Activated CD8-positive, alpha-beta memory T cell treated with anti-CD3 and anti-CD28 coated beads, Interleukin-2, amount 10 ng/mL, durations not matched to agents 7 days and 5 days (primary cell): Measurements from ENCODE around the gene RPL10A. TPM values are rescaled to one million over a fixed set of nuclear protein-coding genes. Genes with fewer than 3 reads are reported as not detected.
"Not testable (repeated sequence)": the region's sequence is repeated elsewhere in the genome, so short reads cannot be mapped to it uniquely, and the experiment has no call there.

Source experiments
- ATAC-seq: fragments of 150-1000 bp; cut with Tn5 transposase; one replicate; pipeline ENCODE4 v1.10.0; 2021; ENCODE audit warnings: moderate library complexity
- CTCF ChIA-PET: fragments of 350-600 bp; sonication (Branson Sonifier 250); formaldehyde crosslinking; loops from one replicate; lab custom pipeline; 2021; ENCODE audit warnings: antibody characterized with exemption; lab: Charles Lee
- DNase-seq: peaks from one replicate; pipeline ENCODE4 v3.0.0-alpha.2; 2020
- H3K27ac Mint-ChIP-seq: one replicate; pipeline ENCODE4 v1.8.0; 2021; ENCODE audit warnings: mild to moderate bottlenecking, mixed read lengths
- H3K27me3 Mint-ChIP-seq: one replicate; pipeline ENCODE4 v1.8.0; 2021; ENCODE audit warnings: mixed read lengths
- H3K36me3 Mint-ChIP-seq: one replicate; pipeline ENCODE4 v1.8.0; 2021; ENCODE audit warnings: mild to moderate bottlenecking, mixed read lengths
- H3K4me1 Mint-ChIP-seq: one replicate; pipeline ENCODE4 v1.8.0; 2021; ENCODE audit warnings: mixed read lengths
- H3K4me3 Mint-ChIP-seq: one replicate; pipeline ENCODE4 v1.8.0; 2021; ENCODE audit warnings: mild to moderate bottlenecking, moderate library complexity, mixed read lengths
- H3K9me3 Mint-ChIP-seq: one replicate; pipeline ENCODE4 v1.8.0; 2022; ENCODE audit warnings: low read depth, mixed read lengths
- total RNA-seq, 2 experiments: library from RNA; stranded (reverse); gene quantifications; one replicate each; pipeline ENCODE4 v1.2.3, GENCODE V29; 2021

Gene RPL10A
- total RNA-seq, 2 experiments from 2014 or later = 1,163 to 1,382 TPM

DNA sequence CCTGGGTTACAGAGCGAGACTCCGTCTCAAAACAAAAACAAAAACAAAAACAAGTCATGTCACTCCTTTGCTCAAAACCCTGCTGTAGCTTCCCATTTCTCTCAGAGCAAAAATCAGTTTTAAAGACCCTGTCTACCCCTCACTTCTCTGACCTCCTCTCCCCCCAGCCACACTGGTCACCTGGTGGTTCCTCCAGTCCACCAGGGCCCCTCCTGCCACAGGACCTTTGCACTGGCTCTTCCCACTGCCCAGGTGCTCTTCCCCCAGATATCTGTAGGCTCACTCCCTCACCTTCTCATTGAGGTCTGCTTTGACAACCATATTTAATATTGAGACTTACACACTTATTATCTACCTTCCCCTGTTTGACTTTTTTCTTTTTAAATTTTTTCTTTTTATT, 33.6 kb downstream of the RPL10A start:
- no peak overlapping the region for H3K4me3 Mint-ChIP-seq
- H3K4me1 Mint-ChIP-seq = peaks cover 3% of the 10 kb centered on the region
- no peak for ATAC-seq
- no peaks in the 10 kb centered on the region for H3K36me3 Mint-ChIP-seq
- CTCF ChIA-PET = no interaction called here
- peaks cover 42% of the 10 kb centered on the region for H3K27me3 Mint-ChIP-seq
- no peak for DNase-seq
- no peak overlapping the region for H3K27ac Mint-ChIP-seq
- no peaks in the 10 kb centered on the region for H3K9me3 Mint-ChIP-seq

- peaks cover 36% of the 10 kb centered on the region for H3K27me3 Mint-ChIP-seq
- H3K4me1 Mint-ChIP-seq = peaks cover 2% of the 10 kb centered on the region
- ATAC-seq (no peak), DNase-seq (no peak)
- CTCF ChIA-PET = interaction anchor here (1.8 kb wide), 1 partner anchor 19 kb away, joined by 7 read pairs; no protein-coding TSS in a partner anchor
- no peak overlapping the region for H3K4me3 Mint-ChIP-seq
- H3K9me3 Mint-ChIP-seq = no peaks in the 10 kb centered on the region
- no peaks in the 10 kb centered on the region for H3K36me3 Mint-ChIP-seq
- H3K27ac Mint-ChIP-seq = no peak overlapping the region
Observed at GRCh38 chr6:35503534-35503933, 35.3 kb downstream of the RPL10A start.

DNA sequence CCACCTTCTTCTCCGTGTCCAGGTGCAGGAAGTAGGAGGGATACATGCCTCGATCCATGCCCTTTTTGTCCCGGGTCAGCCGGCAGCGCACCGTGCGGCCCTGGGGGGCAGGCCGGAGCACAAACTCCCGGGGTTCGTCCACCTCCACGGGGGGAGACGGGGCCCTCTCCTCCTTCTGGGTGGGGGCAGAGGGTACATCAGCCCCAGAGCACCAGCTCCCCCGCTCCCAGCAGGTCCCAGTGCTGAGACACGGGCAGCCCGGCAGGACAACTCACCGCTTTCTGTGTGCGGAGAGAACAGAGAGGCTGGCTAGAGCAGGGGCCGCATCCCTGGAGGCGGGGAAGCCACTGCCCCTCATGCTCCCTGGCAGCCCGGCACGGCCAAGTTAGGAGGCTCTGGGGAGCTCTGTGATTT, 37.8 kb downstream of the RPL10A start:
- Mint-ChIP-seq H3K4me3 (no peak overlapping the region), H3K9me3 (no peaks in the 10 kb centered on the region), H3K4me1 (no peaks in the 10 kb centered on the region), H3K27ac (no peak overlapping the region), H3K27me3 (peaks cover 31% of the 10 kb centered on the region), H3K36me3 (no peaks in the 10 kb centered on the region)
- ATAC-seq = no peak
- CTCF ChIA-PET = no interaction called here
- no peak for DNase-seq

- Mint-ChIP-seq H3K9me3 (no peaks in the 10 kb centered on the region), H3K4me1 (no peaks in the 10 kb centered on the region), H3K27me3 (peaks cover 34% of the 10 kb centered on the region), H3K36me3 (no peaks in the 10 kb centered on the region), H3K27ac (no peak overlapping the region), H3K4me3 (no peak overlapping the region)
- DNase-seq = no peak
- CTCF ChIA-PET = interaction anchor here (0.9 to 1.5 kb wide), 3 partner anchors 17 to 46 kb away, joined by 3 to 4 read pairs (median 4); no protein-coding TSS in a partner anchor
- no peak for ATAC-seq
Observed at GRCh38 chr6:35506536-35506935, 38.3 kb downstream of the RPL10A start.

GRCh38 chr6:35507221-35507620, 39.0 kb downstream of the RPL10A start:
- Mint-ChIP-seq H3K4me3 (no peak overlapping the region), H3K36me3 (no peaks in the 10 kb centered on the region), H3K27me3 (peaks cover 31% of the 10 kb centered on the region), H3K9me3 (no peaks in the 10 kb centered on the region), H3K4me1 (no peaks in the 10 kb centered on the region), H3K27ac (no peak overlapping the region)
- ATAC-seq (no peak), DNase-seq (no peak)
- CTCF ChIA-PET = interaction anchor here (0.9 to 1.5 kb wide), 3 partner anchors 16 to 45 kb away, joined by 3 to 4 read pairs (median 4); no protein-coding TSS in a partner anchor

DNA sequence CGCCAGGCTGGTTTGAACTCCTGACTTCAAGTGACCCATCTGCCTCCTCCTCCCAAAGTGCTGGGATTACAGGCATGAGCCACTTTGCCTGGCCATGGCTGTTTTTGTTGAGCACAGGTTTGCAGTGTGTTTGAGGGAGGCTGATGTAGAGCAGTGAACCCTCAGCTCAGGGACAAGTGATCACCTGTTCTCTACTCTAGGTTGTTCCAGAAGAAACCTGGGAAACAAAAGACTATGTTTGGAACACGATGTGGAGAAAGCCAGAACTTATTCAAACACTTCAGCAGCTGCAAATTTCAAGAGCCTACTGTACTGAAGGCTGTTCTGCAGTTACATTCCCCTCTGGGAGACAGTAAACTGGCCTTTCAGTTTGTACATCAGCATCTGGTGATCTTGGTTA, 39.8 kb downstream of the RPL10A start:
- H3K4me1 Mint-ChIP-seq = no peaks in the 10 kb centered on the region
- CTCF ChIA-PET = interaction anchor here (0.6 to 1.5 kb wide), 2 partner anchors 15 to 1073 kb away, joined by 3 to 4 read pairs; no protein-coding TSS in a partner anchor
- ATAC-seq = no peak
- no peaks in the 10 kb centered on the region for H3K9me3 Mint-ChIP-seq
- no peaks in the 10 kb centered on the region for H3K36me3 Mint-ChIP-seq
- H3K27me3 Mint-ChIP-seq = peaks cover 31% of the 10 kb centered on the region
- no peak overlapping the region for H3K4me3 Mint-ChIP-seq
- H3K27ac Mint-ChIP-seq = no peak overlapping the region
- no peak for DNase-seq

GRCh38 chr6:35508542-35508941, 40.3 kb downstream of the RPL10A start:
- H3K36me3 Mint-ChIP-seq = no peaks in the 10 kb centered on the region
- peaks cover 29% of the 10 kb centered on the region for H3K27me3 Mint-ChIP-seq
- no peak overlapping the region for H3K27ac Mint-ChIP-seq
- H3K4me3 Mint-ChIP-seq = no peak overlapping the region
- CTCF ChIA-PET = interaction anchor here (0.6 kb wide), 1 partner anchor 1072 kb away, joined by 3 read pairs; no protein-coding TSS in a partner anchor
- no peaks in the 10 kb centered on the region for H3K9me3 Mint-ChIP-seq
- no peaks in the 10 kb centered on the region for H3K4me1 Mint-ChIP-seq
- no peak for ATAC-seq
- DNase-seq = no peak

DNA sequence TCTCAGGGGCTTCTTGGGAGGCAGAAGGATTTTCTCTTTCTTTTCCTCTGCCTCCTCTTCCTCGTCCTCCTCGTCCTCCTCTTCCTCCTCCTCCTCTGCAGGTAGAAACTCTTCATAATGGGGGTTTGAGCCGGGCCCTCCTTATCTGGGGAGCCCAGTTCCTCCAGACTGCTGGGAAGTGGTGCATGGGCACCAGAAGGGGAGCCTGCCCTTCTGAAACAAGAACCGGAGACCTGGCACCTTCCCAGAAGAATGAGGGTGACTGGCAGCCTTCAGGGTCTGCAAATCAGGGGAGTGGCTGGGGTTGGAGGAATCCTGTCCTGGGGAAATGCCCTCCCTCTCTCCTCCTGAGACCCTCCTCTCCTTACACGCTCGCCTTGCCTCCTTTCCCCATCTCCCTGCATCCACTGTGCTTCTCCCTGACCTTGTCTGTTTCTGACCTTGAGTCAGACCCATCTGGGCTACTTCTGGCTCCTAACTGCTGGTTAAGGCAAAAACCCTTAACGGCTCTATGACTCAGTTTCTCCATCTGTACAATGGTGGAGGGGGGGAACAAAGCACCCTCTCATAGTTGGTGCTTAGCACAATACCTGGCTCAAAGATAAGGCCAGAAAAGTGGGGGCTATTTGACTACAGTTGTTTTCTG, 42.8 kb downstream of the RPL10A start:
- Mint-ChIP-seq H3K4me1 (peaks cover 2% of the 10 kb centered on the region), H3K27me3 (peaks cover 32% of the 10 kb centered on the region), H3K27ac (no peak overlapping the region), H3K36me3 (no peaks in the 10 kb centered on the region), H3K9me3 (no peaks in the 10 kb centered on the region), H3K4me3 (no peak overlapping the region)
- ATAC-seq (no peak), DNase-seq (no peak)
- CTCF ChIA-PET = interaction anchor here (1.0 to 1.5 kb wide), 2 partner anchors 14 to 27 kb away, joined by 3 read pairs; partner anchors contain the start of gene TEAD3

- no peak overlapping the region for H3K4me3 Mint-ChIP-seq
- peaks cover 29% of the 10 kb centered on the region for H3K27me3 Mint-ChIP-seq
- CTCF ChIA-PET = no interaction called here
- DNase-seq = no peak
- H3K4me1 Mint-ChIP-seq = peaks cover 2% of the 10 kb centered on the region
- H3K9me3 Mint-ChIP-seq = no peaks in the 10 kb centered on the region
- ATAC-seq = no peak
- no peaks in the 10 kb centered on the region for H3K36me3 Mint-ChIP-seq
- no peak overlapping the region for H3K27ac Mint-ChIP-seq
Observed at GRCh38 chr6:35511562-35511941, 43.4 kb downstream of the RPL10A start.

GRCh38 chr6:35512006-35512405, 43.8 kb downstream of the RPL10A start:
- ATAC-seq (no peak), DNase-seq (no peak)
- Mint-ChIP-seq H3K4me3 (no peak overlapping the region), H3K27me3 (peaks cover 28% of the 10 kb centered on the region), H3K4me1 (peaks cover 2% of the 10 kb centered on the region), H3K27ac (no peak overlapping the region), H3K9me3 (no peaks in the 10 kb centered on the region), H3K36me3 (no peaks in the 10 kb centered on the region)
- CTCF ChIA-PET = no interaction called here

DNA sequence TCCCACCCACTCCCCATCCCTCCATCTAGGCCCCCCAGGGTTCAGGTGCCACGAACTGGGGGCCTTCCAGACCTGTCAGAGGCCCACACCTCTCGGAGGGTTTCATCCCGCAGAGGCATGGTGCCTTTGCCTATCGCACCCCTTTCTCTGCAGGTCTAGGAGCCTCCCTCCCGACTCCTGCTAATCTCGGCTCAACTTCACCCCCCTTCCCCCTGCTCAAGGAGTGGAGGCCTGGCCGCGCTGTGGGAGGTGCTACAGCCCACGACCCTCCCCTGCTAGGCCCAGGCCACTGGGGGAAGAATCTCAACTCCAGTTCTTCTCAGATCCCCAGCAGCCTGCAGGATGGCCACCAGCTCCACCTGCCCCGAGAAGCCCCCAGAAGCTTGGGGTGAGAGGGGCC, 44.5 kb downstream of the RPL10A start, which contains the start of gene TULP1:
Gene TULP1, minus strand, starts transcription at position 157 of the 400 bp plus-strand sequence. Its CDS starts 38 bp downstream, at position 119.
- peaks cover 28% of the 10 kb centered on the region for H3K27me3 Mint-ChIP-seq
- H3K27ac Mint-ChIP-seq = no peak within 1 kb of the TSS
- no peaks in the 10 kb centered on the region for H3K36me3 Mint-ChIP-seq
- DNase-seq (no peak), ATAC-seq (no peak)
- no peak within 1 kb of the TSS for H3K4me3 Mint-ChIP-seq
- CTCF ChIA-PET = no interaction called here
- H3K9me3 Mint-ChIP-seq = no peaks in the 10 kb centered on the region
- peaks cover 2% of the 10 kb centered on the region for H3K4me1 Mint-ChIP-seq

DNA sequence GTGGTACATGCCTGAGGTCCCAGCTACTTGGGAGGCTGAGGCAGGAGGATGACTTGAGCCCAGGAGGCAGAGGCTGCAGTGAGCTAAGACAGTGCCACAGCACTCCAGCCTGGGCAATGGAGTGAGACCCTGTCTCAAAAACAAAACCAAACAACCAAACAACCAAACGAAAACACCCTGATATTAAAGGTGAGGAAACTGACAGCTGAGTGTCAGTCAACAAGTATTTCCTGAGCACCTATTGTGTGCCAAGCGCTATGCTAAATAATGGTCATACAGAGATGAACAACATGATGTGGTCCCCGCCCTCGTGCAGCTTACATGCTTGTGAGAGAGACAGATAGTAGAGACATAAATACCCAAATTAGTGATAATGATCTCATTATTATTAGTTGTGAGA, 46.4 kb downstream of the RPL10A start:
- DNase-seq = no peak
- no peaks in the 10 kb centered on the region for H3K9me3 Mint-ChIP-seq
- peaks cover 2% of the 10 kb centered on the region for H3K4me1 Mint-ChIP-seq
- H3K36me3 Mint-ChIP-seq = no peaks in the 10 kb centered on the region
- H3K27ac Mint-ChIP-seq = no peak overlapping the region
- no peak overlapping the region for H3K4me3 Mint-ChIP-seq
- peaks cover 32% of the 10 kb centered on the region for H3K27me3 Mint-ChIP-seq
- CTCF ChIA-PET = interaction anchor here (0.7 to 0.8 kb wide), 2 partner anchors 8 to 280 kb away, joined by 3 to 4 read pairs; no protein-coding TSS in a partner anchor
- no peak for ATAC-seq

GRCh38 chr6:35515939-35516338, 47.7 kb downstream of the RPL10A start:
- not testable (repeated sequence) for H3K4me1 Mint-ChIP-seq, H3K36me3 Mint-ChIP-seq, ATAC-seq, DNase-seq, H3K9me3 Mint-ChIP-seq, H3K27ac Mint-ChIP-seq, H3K4me3 Mint-ChIP-seq
- H3K27me3 Mint-ChIP-seq = peaks cover 23% of the 10 kb centered on the region
- CTCF ChIA-PET = interaction anchor here (1.2 kb wide), 1 partner anchor 36 kb away, joined by 4 read pairs; no protein-coding TSS in a partner anchor

GRCh38 chr6:35516712-35517111, 48.5 kb downstream of the RPL10A start:
- no peak overlapping the region for H3K4me3 Mint-ChIP-seq
- H3K27me3 Mint-ChIP-seq = peaks cover 16% of the 10 kb centered on the region

More at GRCh38 chr6:35516712-35517111, 48.5 kb downstream of the RPL10A start:
- Mint-ChIP-seq H3K9me3 (no peaks in the 10 kb centered on the region), H3K27ac (no peak overlapping the region), H3K4me1 (peaks cover 2% of the 10 kb centered on the region), H3K36me3 (no peaks in the 10 kb centered on the region)
- CTCF ChIA-PET = interaction anchor here (1.2 to 1.6 kb wide), 3 partner anchors 10 to 37 kb away, joined by 3 to 6 read pairs (median 4); no protein-coding TSS in a partner anchor
- ATAC-seq (no peak), DNase-seq (no peak)
